Lower leg skin (tissue), 4 donors: ENCODE results near the gene PLXDC2. TPM values are rescaled to one million over a fixed set of nuclear protein-coding genes. Genes with fewer than 3 reads are reported as not detected.

ENCODE experiments used
- DNase-seq, 2 donors: peaks; one replicate each; pipeline ENCODE4 v3.0.0-alpha.2; 2019; ENCODE audit warnings: low spot score in 2 of 2
- H3K4me3 ChIP-seq: fragments of 200-600 bp; sonication (generic); 2 replicates; pipeline ENCODE4 v1.5.1; 2017; ENCODE audit warnings: mild to moderate bottlenecking, low read depth; ENCODE audit not compliant: poor library complexity, severe bottlenecking
- POLR2A ChIP-seq, 2 donors: fragments of 450-650 bp; IDR thresholded peaks; one replicate each; pipeline ENCODE4 v1.6.1; 2016 to 2017; ENCODE audit warnings: antibody characterized with exemption in 2 of 2, mild to moderate bottlenecking in 1 of 2, moderate library complexity in 1 of 2
- WGBS, 2 donors: methylation state at CpG; one replicate each; pipeline ENCODE4 v1.1.5; 2018; 5-methylcytosine and 5-hydroxymethylcytosine counted together
- intact Hi-C: fragments of 100-400 bp; cut with DNase I; formaldehyde crosslinking; loops from one replicate; pipeline ENCODE4 v1.15.0; 2023; ENCODE audit warnings: low total_unique reads
- total RNA-seq, 4 donors: library from RNA; depleted of rRNA; stranded (reverse); fragments of >200 nt; gene quantifications; one replicate each; pipeline ENCODE4 v1.1.0, GENCODE V29; 2016
- TF ChIP-seq, protein P1 (sequence below), 3 donors: fragments of 450-650 bp; IDR thresholded peaks; one replicate each; pipeline ENCODE4 v1.5.1; 2016; ENCODE audit warnings: antibody characterized with exemption in 3 of 3, mild to moderate bottlenecking in 3 of 3, moderate library complexity in 2 of 3

Gene PLXDC2
- total RNA-seq, 4 donors from 2014 or later, result 75.3 to 113 (median 95.3) TPM

DNA sequence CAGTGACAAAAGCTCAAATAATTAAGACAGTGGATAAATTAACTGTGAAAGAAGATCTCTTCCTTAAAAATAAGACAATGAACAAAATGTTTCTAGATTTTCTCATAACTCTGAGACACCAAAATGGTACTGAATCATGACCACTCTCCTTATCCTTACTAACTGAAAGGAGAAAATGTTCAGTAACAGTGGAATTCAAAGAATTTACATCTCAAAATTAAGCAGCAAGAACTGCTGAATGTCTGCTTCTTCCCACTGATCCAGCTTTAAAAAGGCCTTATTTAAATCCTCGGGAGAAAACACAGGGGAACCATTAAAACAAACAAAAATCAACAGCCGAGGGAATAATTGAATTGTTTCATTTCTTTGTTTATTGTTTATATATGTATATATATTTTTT is 27.3 kb upstream of the PLXDC2 start:
- DNase-seq, result no peak
- intact Hi-C loops, result loop anchor here (2.0 kb wide), 1 partner anchor 78 kb away; no protein-coding TSS in a partner anchor
- no peak overlapping the region for H3K4me3 ChIP-seq
- TF ChIP-seq, protein P1, sequence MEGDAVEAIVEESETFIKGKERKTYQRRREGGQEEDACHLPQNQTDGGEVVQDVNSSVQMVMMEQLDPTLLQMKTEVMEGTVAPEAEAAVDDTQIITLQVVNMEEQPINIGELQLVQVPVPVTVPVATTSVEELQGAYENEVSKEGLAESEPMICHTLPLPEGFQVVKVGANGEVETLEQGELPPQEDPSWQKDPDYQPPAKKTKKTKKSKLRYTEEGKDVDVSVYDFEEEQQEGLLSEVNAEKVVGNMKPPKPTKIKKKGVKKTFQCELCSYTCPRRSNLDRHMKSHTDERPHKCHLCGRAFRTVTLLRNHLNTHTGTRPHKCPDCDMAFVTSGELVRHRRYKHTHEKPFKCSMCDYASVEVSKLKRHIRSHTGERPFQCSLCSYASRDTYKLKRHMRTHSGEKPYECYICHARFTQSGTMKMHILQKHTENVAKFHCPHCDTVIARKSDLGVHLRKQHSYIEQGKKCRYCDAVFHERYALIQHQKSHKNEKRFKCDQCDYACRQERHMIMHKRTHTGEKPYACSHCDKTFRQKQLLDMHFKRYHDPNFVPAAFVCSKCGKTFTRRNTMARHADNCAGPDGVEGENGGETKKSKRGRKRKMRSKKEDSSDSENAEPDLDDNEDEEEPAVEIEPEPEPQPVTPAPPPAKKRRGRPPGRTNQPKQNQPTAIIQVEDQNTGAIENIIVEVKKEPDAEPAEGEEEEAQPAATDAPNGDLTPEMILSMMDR (IDR thresholded peaks at IDR 0.05), result no peak
- TF ChIP-seq POLR2A (IDR thresholded peaks at IDR 0.05), result no peak
- 65 to 74% methylated on average over 2 of the region's 2 CpGs for WGBS, 2 donors

DNA sequence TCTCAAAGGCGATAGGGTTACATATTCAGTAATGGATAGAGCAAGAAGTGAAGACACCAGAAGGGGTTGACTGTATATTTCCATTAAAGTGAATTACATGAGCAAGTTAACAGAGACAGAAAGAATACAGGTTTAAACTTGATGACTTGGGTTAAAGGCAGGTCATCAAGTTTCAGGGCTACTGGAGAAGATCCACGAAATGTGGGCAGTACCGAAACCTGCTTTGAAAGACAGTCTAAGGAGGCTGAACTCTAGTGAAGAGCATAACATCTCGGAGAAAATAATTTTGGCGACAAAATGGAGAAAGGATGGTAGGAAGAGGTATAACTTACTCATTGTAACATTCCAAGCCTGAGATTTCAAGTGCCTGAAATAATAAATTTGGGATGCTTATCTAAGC is 26.6 kb upstream of the PLXDC2 start:
- WGBS, 2 donors, result 70 to 71% methylated on average over 5 of the region's 5 CpGs
- intact Hi-C loops, result loop anchor here (2.0 kb wide), 1 partner anchor 79 kb away; no protein-coding TSS in a partner anchor
- no peak for DNase-seq
- no peak for TF ChIP-seq POLR2A (IDR thresholded peaks at IDR 0.05)
- TF ChIP-seq, protein P1 (IDR thresholded peaks at IDR 0.05), result no peak
- no peak overlapping the region for H3K4me3 ChIP-seq

DNA sequence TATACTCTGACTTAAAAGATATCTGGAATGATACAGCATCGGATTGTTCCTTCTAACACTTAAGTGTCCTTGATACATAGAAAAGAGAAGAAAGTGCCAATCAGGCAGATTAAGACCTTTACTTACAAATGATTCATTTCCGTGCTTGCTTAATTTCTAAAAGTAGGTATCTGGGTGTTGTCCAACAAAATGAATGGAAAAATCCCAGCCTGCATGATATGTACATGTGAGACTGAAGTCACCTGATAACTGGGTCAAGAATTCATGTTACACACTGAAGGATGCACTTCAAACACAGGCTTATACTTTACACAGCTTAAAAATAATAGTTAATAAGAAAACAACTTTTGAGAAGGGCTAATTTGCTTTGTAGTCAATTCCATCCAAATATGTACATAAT is 25.2 kb upstream of the PLXDC2 start:
- no peak overlapping the region for H3K4me3 ChIP-seq
- intact Hi-C loops, result no loop called here
- no peak for DNase-seq
- TF ChIP-seq, protein P1 (IDR thresholded peaks at IDR 0.05), result no peak
- no peak for TF ChIP-seq POLR2A (IDR thresholded peaks at IDR 0.05)
- WGBS, 2 donors, result 55 to 62% methylated on average over 2 of the region's 2 CpGs

DNA sequence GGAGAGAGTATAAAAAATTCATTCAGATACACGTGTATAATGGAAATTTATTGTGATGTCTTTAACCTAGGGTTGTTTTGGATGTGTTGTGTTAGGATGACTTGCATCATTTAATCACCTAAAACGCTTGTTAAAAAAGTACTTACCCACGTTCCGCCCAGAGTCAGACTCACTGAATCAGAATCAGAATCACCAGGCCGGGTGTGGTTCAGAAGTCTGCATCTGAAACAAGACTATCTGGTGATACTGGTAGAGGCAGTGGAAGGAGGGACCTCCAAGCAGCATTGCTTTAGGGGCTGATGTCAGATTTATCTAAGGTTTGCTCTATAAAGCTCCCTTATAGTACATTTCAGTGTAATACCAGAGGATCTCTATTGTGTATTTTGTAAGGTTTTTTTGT is 20.5 kb upstream of the PLXDC2 start:
- intact Hi-C loops, result no loop called here
- DNase-seq, result no peak
- TF ChIP-seq, protein P1 (IDR thresholded peaks at IDR 0.05), result no peak
- TF ChIP-seq POLR2A (IDR thresholded peaks at IDR 0.05), result no peak
- 62 to 70% methylated on average over 5 of the region's 5 CpGs for WGBS, 2 donors
- no peak overlapping the region for H3K4me3 ChIP-seq

DNA sequence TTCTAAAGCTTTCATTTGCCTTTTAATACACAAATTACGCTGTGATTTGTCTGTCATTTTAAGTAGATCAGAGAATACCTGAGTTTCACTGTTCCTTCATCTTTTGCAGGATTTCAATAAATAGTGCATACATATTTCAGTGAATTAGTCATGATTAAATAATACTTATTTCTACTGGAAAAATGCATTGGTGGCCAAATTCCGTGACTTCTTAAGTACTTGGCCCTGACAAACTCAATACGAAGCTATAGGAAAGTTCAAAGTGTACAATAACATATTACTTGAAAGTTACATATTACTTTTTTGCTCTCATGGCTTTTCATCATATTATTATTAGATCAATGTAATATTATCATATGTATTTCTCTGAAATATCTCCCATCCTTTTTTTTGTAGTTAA is 16.1 kb upstream of the PLXDC2 start:
- intact Hi-C loops, result no loop called here
- no peak for DNase-seq
- TF ChIP-seq, protein P1 (IDR thresholded peaks at IDR 0.05), result no peak
- TF ChIP-seq POLR2A (IDR thresholded peaks at IDR 0.05), result no peak
- no peak overlapping the region for H3K4me3 ChIP-seq
- WGBS, 2 donors, result 85 to 90% methylated on average over 3 of the region's 3 CpGs

DNA sequence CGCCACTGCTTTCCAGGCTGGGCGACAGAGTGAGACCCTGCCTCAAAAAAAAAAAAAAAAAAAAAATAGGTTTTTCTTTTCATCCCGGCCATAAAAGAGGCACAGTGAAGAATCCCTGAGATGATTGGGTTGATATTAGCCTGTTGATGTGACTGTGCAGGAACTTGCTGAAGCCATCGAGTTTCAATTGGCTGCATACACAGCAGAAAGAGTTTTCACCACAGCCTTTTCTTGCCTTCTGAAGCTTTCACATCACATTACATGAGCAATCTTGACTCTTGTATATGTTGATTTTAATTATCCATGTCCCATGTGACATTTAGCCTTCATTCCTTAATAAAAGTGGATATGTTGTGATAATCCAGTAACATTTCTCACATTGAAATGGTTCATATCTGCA is 14.9 kb upstream of the PLXDC2 start:
- 88 to 96% methylated on average over 4 of the region's 4 CpGs for WGBS, 2 donors
- intact Hi-C loops, result no loop called here
- TF ChIP-seq, protein P1 (IDR thresholded peaks at IDR 0.05), result no peak
- no peak for TF ChIP-seq POLR2A (IDR thresholded peaks at IDR 0.05)
- no peak for DNase-seq
- H3K4me3 ChIP-seq, result no peak overlapping the region
